Subcutaneous abdominal adipose tissue (tissue), 5 donors: ENCODE results near the gene TUB.

Experiments used
- H3K27ac ChIP-seq: one replicate; pipeline ENCODE4 v1.7.0; 2013; ENCODE audit warnings: low read depth, mild to moderate bottlenecking, inconsistent platforms, low read length, moderate library complexity
- H3K27me3 ChIP-seq, 5 donors: one replicate each; pipeline ENCODE4 v1.7.0; 2013; ENCODE audit warnings: low read length in 5 of 5, inconsistent platforms in 1 of 5; ENCODE audit not compliant: control insufficient read depth in 5 of 5, insufficient read depth in 4 of 5
- H3K36me3 ChIP-seq, 5 donors: one replicate each; pipeline ENCODE4 v1.7.0; 2013; ENCODE audit warnings: low read length in 5 of 5; ENCODE audit not compliant: control insufficient read depth in 5 of 5, insufficient read depth in 5 of 5
- H3K4me1 ChIP-seq, 5 donors: one replicate each; pipeline ENCODE4 v1.7.0; 2013; ENCODE audit warnings: low read length in 5 of 5, mild to moderate bottlenecking in 3 of 5, moderate library complexity in 1 of 5; ENCODE audit not compliant: control insufficient read depth in 5 of 5, insufficient read depth in 5 of 5
- H3K4me3 ChIP-seq, 5 donors: one replicate each; pipeline ENCODE4 v1.7.0; 2013; ENCODE audit warnings: low read length in 5 of 5, low read depth in 1 of 5
- H3K9ac ChIP-seq, 5 donors: one replicate each; pipeline ENCODE4 v1.7.0; 2013; ENCODE audit warnings: low read length in 5 of 5, mild to moderate bottlenecking in 4 of 5, moderate library complexity in 3 of 5
- H3K9me3 ChIP-seq, 5 donors: one replicate each; pipeline ENCODE4 v1.7.0; 2013; ENCODE audit warnings: low read length in 5 of 5; ENCODE audit not compliant: control insufficient read depth in 5 of 5
- donor health status: healthy.
- donor health status: healthy.
- donor health status: healthy.
- donor health status: healthy.
- donor health status: healthy.

The TUB gene

GRCh38 chr11:8087756-8088155 is 6.7 kb downstream of the TUB start:
- Histone ChIP-seq H3K4me3 (no peak overlapping the region), H3K9ac (no peak overlapping the region), H3K36me3 (peaks cover 0 to 2% (median 0%) of the 10 kb centered on the region in 5 donors), H3K4me1 (peaks cover 0 to 25% (median 11%) of the 10 kb centered on the region in 5 donors), H3K9me3 (no peaks in the 10 kb centered on the region), H3K27me3 (peaks cover 0 to 8% (median 0%) of the 10 kb centered on the region in 5 donors), H3K27ac (no peak overlapping the region)

DNA sequence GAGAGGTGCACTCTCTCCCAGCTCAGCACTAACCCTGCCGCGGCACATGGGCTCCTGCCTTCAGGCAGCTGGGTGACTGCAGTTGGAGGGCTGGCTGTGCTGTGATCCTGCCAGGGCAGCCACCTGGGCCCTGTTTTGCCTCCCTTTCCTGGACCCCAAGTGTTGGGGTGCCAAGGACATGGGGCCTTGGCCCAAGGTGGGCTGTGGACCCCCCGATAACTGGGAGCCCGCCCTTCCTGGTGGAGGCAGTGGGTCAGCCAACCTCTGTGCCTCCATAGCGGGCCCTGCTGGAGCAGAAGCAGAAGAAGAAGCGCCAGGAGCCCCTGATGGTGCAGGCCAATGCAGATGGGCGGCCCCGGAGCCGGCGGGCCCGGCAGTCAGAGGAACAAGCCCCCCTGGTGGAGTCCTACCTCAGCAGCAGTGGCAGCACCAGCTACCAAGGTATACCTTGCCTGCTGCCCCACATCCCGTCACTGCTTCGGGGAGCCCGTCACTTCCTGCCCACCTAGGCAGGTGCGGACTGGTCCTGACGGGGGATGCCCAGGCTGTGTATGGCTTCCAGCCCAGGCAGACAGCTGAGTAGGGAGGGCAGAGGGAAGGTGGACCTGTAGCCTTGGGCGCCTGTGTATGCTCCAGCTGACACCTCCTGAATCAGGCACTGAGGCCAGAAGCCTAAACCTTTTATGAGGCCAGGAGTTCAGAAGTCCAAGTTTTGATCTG is 8.9 kb downstream of the TUB start:
- H3K4me1 ChIP-seq: peaks cover 0 to 18% (median 9%) of the 10 kb centered on the region in 5 donors

DNA sequence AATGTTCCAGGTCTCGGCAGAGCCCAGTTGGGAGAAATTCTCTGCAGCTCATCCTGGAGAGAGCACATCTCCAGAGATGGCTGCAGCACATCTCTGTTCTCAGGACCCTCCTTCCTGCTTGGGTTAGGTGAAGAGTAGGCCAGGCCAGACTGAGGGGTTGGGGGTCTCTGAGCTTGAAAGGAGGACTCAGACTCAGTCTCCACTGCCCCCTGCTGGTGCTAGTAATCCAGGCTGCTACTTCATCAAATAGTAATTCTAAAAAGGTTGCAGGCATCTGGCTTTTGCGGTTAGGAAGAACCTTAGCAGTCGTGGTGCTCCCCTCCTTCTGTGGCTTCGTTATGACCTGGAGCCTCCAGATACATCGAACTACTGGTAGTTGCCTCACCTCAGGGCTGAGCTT is 9.7 kb downstream of the TUB start:
- peaks cover 0 to 12% (median 7%) of the 10 kb centered on the region in 5 donors for H3K36me3 ChIP-seq
- H3K9me3 ChIP-seq: no peaks in the 10 kb centered on the region
- H3K27me3 ChIP-seq: no peaks in the 10 kb centered on the region
- peaks cover 0 to 13% (median 9%) of the 10 kb centered on the region in 5 donors for H3K4me1 ChIP-seq
- no peak overlapping the region for H3K27ac ChIP-seq
- H3K9ac ChIP-seq: no peak overlapping the region
- H3K4me3 ChIP-seq: no peak overlapping the region

More for the DNA sequence above, 8.9 kb downstream of the TUB start:
- Histone ChIP-seq H3K36me3 (peaks cover 0 to 11% (median 7%) of the 10 kb centered on the region in 5 donors), H3K9me3 (no peaks in the 10 kb centered on the region), H3K27me3 (no peaks in the 10 kb centered on the region), H3K9ac (no peak overlapping the region), H3K27ac (no peak overlapping the region), H3K4me3 (no peak overlapping the region)

- Histone ChIP-seq H3K27me3 (no peaks in the 10 kb centered on the region), H3K9me3 (no peaks in the 10 kb centered on the region), H3K36me3 (peaks cover 0 to 20% (median 12%) of the 10 kb centered on the region in 5 donors), H3K4me3 (no peak overlapping the region), H3K27ac (no peak overlapping the region), H3K4me1 (peaks cover 0 to 9% (median 8%) of the 10 kb centered on the region in 5 donors), H3K9ac (no peak overlapping the region)
Observed at GRCh38 chr11:8091721-8092120, 10.7 kb downstream of the TUB start.

- Histone ChIP-seq H3K9ac (no peak overlapping the region), H3K27ac (no peak overlapping the region), H3K27me3 (no peaks in the 10 kb centered on the region), H3K4me1 (peaks cover 0 to 9% (median 8%) of the 10 kb centered on the region in 5 donors), H3K36me3 (peaks cover 0 to 30% (median 16%) of the 10 kb centered on the region in 5 donors), H3K9me3 (no peaks in the 10 kb centered on the region), H3K4me3 (no peak overlapping the region)
Observed at GRCh38 chr11:8092587-8093424, 11.8 kb downstream of the TUB start.

- H3K9me3 ChIP-seq: no peaks in the 10 kb centered on the region
- peaks cover 0 to 35% (median 18%) of the 10 kb centered on the region in 5 donors for H3K36me3 ChIP-seq
- H3K9ac ChIP-seq: no peak overlapping the region
- peaks cover 0 to 9% (median 8%) of the 10 kb centered on the region in 5 donors for H3K4me1 ChIP-seq
- no peak overlapping the region for H3K4me3 ChIP-seq
- no peaks in the 10 kb centered on the region for H3K27me3 ChIP-seq
- H3K27ac ChIP-seq: no peak overlapping the region
Observed at GRCh38 chr11:8093931-8094575, 13.0 kb downstream of the TUB start.

- Histone ChIP-seq H3K36me3 (peaks cover 0 to 35% (median 20%) of the 10 kb centered on the region in 5 donors), H3K27me3 (no peaks in the 10 kb centered on the region), H3K9ac (no peak overlapping the region), H3K9me3 (no peaks in the 10 kb centered on the region), H3K4me3 (no peak overlapping the region), H3K4me1 (peaks cover 0 to 9% (median 8%) of the 10 kb centered on the region in 5 donors), H3K27ac (no peak overlapping the region)
Observed at GRCh38 chr11:8094656-8095055, 13.6 kb downstream of the TUB start.

- Histone ChIP-seq H3K9ac (no peak overlapping the region), H3K36me3 (peaks cover 0 to 39% (median 26%) of the 10 kb centered on the region in 5 donors), H3K27me3 (no peaks in the 10 kb centered on the region), H3K9me3 (no peaks in the 10 kb centered on the region), H3K4me3 (no peak overlapping the region), H3K4me1 (peaks cover 0 to 9% (median 8%) of the 10 kb centered on the region in 5 donors), H3K27ac (no peak overlapping the region)
Observed at GRCh38 chr11:8095371-8095770, 14.4 kb downstream of the TUB start.

- no peak overlapping the region for H3K27ac ChIP-seq
- H3K9me3 ChIP-seq: no peaks in the 10 kb centered on the region
- H3K9ac ChIP-seq: no peak overlapping the region
- H3K4me3 ChIP-seq: no peak overlapping the region
- no peaks in the 10 kb centered on the region for H3K27me3 ChIP-seq
- peaks cover 0 to 45% (median 32%) of the 10 kb centered on the region in 5 donors for H3K36me3 ChIP-seq
- peaks cover 0 to 9% (median 8%) of the 10 kb centered on the region in 5 donors for H3K4me1 ChIP-seq
Observed at GRCh38 chr11:8095806-8096522, 15.0 kb downstream of the TUB start.
